K562 (cell line): ENCODE results near the gene TRMT10B. TPM values are rescaled to one million over a fixed set of nuclear protein-coding genes. Genes with fewer than 3 reads are reported as not detected.

Experiments used
- ARNT ChIP-seq, 2 experiments: fragments of 450-650 bp; IDR thresholded peaks; 2 replicates each; pipeline ENCODE4 v1.6.1; 2016; ENCODE audit warnings: mild to moderate bottlenecking in 1 of 2
- ATF2 ChIP-seq: sonication (generic); formaldehyde crosslinking; IDR thresholded peaks from 2 replicates; pipeline ENCODE4 v1.8.1; 2022; ENCODE audit warnings: missing genetic modification reagents
- BHLHE40 ChIP-seq: IDR thresholded peaks from 2 replicates; pipeline ENCODE4 v1.6.1; 2011; ENCODE audit warnings: low read length, improper control_type of control experiment
- CBX3 ChIP-seq, 2 experiments: IDR thresholded peaks; 1 replicate in 1 of 2; 2 replicates in 1 of 2; pipeline ENCODE4 v1.6.1; 2012; ENCODE audit warnings: inconsistent platforms in 2 of 2, low read length in 2 of 2, borderline replicate concordance in 1 of 2, control low read depth in 1 of 2
- CC2D1A ChIP-seq: fragments of 450-650 bp; IDR thresholded peaks from 2 replicates; pipeline ENCODE4 v1.6.1; 2017; ENCODE audit warnings: mild to moderate bottlenecking
- CHD2 ChIP-seq: IDR thresholded peaks from 2 replicates; pipeline ENCODE4 v1.6.1; 2011; ENCODE audit warnings: low read depth, low read length
- MLLT1 ChIP-seq, 2 experiments: fragments of 450-650 bp; IDR thresholded peaks; 2 replicates each; pipeline ENCODE4 v1.6.1; 2016
- ZBTB43 ChIP-seq: sonication (generic); formaldehyde crosslinking; IDR thresholded peaks from 2 replicates; pipeline ENCODE4 v1.8.0; 2023; ENCODE audit warnings: mild to moderate bottlenecking, missing genetic modification reagents
- polyA plus RNA-seq, 8 experiments: library from polyadenylated mRNA; depleted of rRNA in 4 of 8; stranded (reverse) in 5 of 8; unstranded in 3 of 8; fragments of >200 nt; fragmentation: Nextera tagmentation in 2 of 8; fragmentation: Illumina TruSeq in 1 of 8; extraction: Ambion mirVana in 2 of 8; extraction: Trizol in 1 of 8; gene quantifications; 2 replicates each; pipeline versions ENCODE4 v1.2.1 to v1.2.3, GENCODE V29; 2011 to 2014; ENCODE audit warnings: inconsistent platforms in 1 of 8, missing spikeins in 1 of 8
- total RNA-seq, 7 experiments: library from RNA; depleted of rRNA in 6 of 7; stranded (reverse); fragments of >200 nt in 6 of 7; fragmentation: Illumina TruSeq in 2 of 7; extraction: Trizol in 2 of 7; gene quantifications; 2 replicates each; pipeline versions ENCODE4 v1.2.1 to v1.2.3, GENCODE V29; 2011 to 2021; ENCODE audit warnings: low replicate concordance in 1 of 7

The TRMT10B gene
- total and polyA plus RNA-seq, 9 of the 15 experiments (the other 6 are each of a cell fraction or from before 2014, with no cell fraction given): 2.9 to 13.4 (median 7.0) TPM

GRCh38 chr9:37752642-37753488 lies 740 bp upstream of the TRMT10B start (continued):
- TF ChIP-seq ATF2 (CRISPR knock-in tag) (no peak), MLLT1 (IDR thresholded peaks at IDR 0.05) (0 out of 4 replicates have a peak, but pooled peaks of 1 of the 2 experiments have one; percentile 30), ARNT (IDR thresholded peaks at IDR 0.05) (0 out of 4 replicates have a peak, but pooled peaks of 1 of the 2 experiments have one; percentile 15), ZBTB43 (CRISPR knock-in tag) (0 out of 2 replicates have a peak, but pooled peaks have one; percentile 13), CHD2 (no peak), CC2D1A (peak; percentile 55), CBX3 (IDR thresholded peaks at IDR 0.05; ENCODE audit: borderline replicate concordance in 1 of 2, low read length in 2 of 2) (0 out of 3 replicates have a peak, but pooled peaks of 1 of the 2 experiments have one; percentile 3), BHLHE40 (no peak)
- TF ChIP-seq, all 486 proteins: peak for 11
